HG03159 (cell line): ENCODE data around the gene DPY19L2.
"Not testable (repeated sequence)": the region's sequence is repeated elsewhere in the genome, so short reads cannot be mapped to it uniquely, and the experiment has no call there.

Experiments used
- ATAC-seq: cut with Tn5 transposase; IDR thresholded peaks from one replicate; pipeline ENCODE4 v1.9.1; 2021; ENCODE audit warnings: mild to moderate bottlenecking, moderate library complexity; ENCODE audit not compliant: unreplicated experiment

The DPY19L2 gene

GRCh38 chr12:63538656-63539055, 129.6 kb downstream of the DPY19L2 start:
- not testable (repeated sequence) for ATAC-seq

- ATAC-seq, result not testable (repeated sequence)
These were observed 130.5 kb downstream of the DPY19L2 start for GRCh38 chr12:63537838-63538237.

DNA sequence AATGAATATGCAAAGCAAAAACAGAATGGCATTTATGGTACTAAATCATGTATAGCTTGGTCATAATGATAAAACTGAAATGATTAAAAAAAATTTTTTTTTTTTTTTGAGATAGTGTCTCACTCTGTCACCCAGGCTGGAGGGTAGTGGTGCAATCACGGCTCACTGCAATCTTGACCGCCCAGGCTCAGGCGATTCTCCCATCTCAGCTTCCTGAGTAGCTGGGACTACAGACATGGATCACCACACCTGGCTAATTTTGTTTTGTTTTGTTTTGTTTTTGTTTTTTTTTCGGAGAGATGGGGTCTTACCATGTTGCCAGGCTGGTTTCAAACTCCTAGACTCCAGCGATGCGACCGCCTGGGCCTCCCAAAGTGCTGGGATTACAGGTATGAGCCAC, 138.7 kb downstream of the DPY19L2 start:
- ATAC-seq, result not testable (repeated sequence)

DNA sequence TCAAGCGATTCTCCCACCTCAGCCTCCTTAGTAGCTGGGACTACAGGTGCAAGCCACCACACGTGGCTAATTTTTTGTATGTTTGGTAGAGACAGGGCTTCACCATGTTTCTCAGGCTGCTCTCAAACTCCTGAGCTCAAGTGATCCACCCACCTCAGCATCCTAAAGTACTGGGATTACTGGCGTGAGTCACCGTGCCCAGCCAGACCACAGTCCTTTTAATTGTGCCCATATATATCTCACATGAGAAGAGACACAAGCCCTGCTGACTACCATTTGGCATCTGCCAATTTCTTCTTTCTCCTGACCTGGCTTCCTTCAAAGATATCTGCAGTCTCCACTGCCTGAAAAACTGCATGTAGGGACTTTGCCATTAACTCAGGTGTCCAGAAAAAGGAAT, 142.5 kb downstream of the DPY19L2 start:
- no peak for ATAC-seq

DNA sequence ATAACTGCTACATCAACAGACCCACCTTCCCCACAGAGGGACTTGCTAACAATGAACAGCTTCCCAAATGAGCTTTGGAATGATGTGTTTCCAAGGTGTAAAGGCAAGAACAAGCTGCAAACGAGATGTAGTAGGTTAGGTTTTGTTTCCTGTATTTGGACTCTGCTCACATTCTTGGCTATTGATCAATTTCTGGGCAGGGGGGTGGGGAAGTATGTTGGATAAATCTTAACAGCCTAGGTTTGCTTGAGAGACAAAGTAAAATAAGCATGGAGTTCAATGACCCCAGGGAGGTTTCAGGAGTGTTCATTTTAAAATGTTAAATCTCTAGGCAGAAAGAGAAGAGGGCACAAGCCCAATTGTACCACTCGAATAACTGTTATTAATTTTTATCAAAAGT, 146.6 kb downstream of the DPY19L2 start:
- no peak for ATAC-seq
